ENCODE data around the gene SPSB1.

GRCh38 chr1:9281071-9281827 is 11.4 kb upstream of the SPSB1 start:
- TF ChIP-seq CTCF (IDR thresholded peaks at IDR 0.05; ENCODE audit: low read length) (no peak), EZH2 (optimal IDR thresholded peaks at IDR 0.05; ENCODE audit: low read depth, low read length) (no peak), EZH2phosphoT487 (IDR thresholded peaks at IDR 0.05; ENCODE audit: low read length) (no peak)
